ENCODE results near the gene ANKRD42.

Gene ANKRD42

DNA sequence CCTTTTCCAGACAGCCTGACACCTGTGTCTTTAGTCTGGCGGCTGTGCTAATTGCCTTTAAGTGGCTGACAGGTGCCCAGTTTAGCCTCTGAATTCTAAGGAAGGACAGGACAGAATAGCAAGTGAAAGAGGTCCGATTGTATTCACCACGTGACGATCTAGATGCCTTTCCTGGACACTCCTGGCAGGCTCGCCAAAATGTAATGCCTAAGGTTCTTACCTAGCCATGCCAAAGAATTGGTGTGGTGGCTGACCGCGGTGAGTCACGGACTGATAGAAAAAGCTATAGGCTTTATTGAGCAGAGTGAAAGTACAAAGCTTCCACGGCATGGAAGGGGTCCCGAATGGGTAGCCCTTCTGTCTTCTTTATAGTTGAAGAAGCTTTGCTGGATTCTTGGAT lies 26.7 kb downstream of the ANKRD42 start:
- Histone ChIP-seq H3K27ac (ENCODE audit: low read length) (no peak overlapping the region), H3K79me2 (ENCODE audit: low read length) (no peaks in the 10 kb centered on the region), H3K9me2 (replicated peaks; ENCODE audit: insufficient read depth, low read length) (no peaks in the 10 kb centered on the region), H3K9ac (ENCODE audit: low read length) (no peak overlapping the region), H2AFZ (ENCODE audit: low read length) (no peak overlapping the region), H3K4me3 (ENCODE audit: low read length) (no peak overlapping the region), H3F3A (ENCODE audit: insufficient read depth, low read length) (no peaks in the 10 kb centered on the region), H3K9me3 (replicated peaks; ENCODE audit: insufficient read depth, low read length) (no peaks in the 10 kb centered on the region), H3K27me3 (replicated peaks; ENCODE audit: insufficient read depth, low read length) (no peaks in the 10 kb centered on the region), H3K4me1 (ENCODE audit: low read length) (no peaks in the 10 kb centered on the region), H3K36me3 (replicated peaks; ENCODE audit: insufficient read depth, low read length) (no peaks in the 10 kb centered on the region), H4K20me1 (ENCODE audit: insufficient read depth, low read length) (no peaks in the 10 kb centered on the region), H3K4me2 (ENCODE audit: low read depth, low read length) (no peak overlapping the region)
- no peak for DNase-seq
- TF ChIP-seq CTCF (IDR thresholded peaks at IDR 0.05; ENCODE audit: low read length) (no peak), EZH2phosphoT487 (IDR thresholded peaks at IDR 0.05; ENCODE audit: low read length) (no peak), EZH2 (optimal IDR thresholded peaks at IDR 0.05; ENCODE audit: low read depth, low read length) (no peak)

- Histone ChIP-seq H3K27me3 (replicated peaks; ENCODE audit: insufficient read depth, low read length) (no peaks in the 10 kb centered on the region), H3K9me3 (replicated peaks; ENCODE audit: insufficient read depth, low read length) (no peaks in the 10 kb centered on the region), H3K4me2 (ENCODE audit: low read depth, low read length) (no peak overlapping the region), H3K27ac (ENCODE audit: low read length) (no peak overlapping the region), H3F3A (ENCODE audit: insufficient read depth, low read length) (no peaks in the 10 kb centered on the region), H3K36me3 (replicated peaks; ENCODE audit: insufficient read depth, low read length) (no peaks in the 10 kb centered on the region), H3K9ac (ENCODE audit: low read length) (no peak overlapping the region), H4K20me1 (ENCODE audit: insufficient read depth, low read length) (no peaks in the 10 kb centered on the region), H3K79me2 (ENCODE audit: low read length) (no peaks in the 10 kb centered on the region), H2AFZ (ENCODE audit: low read length) (no peak overlapping the region), H3K4me3 (ENCODE audit: low read length) (no peak overlapping the region), H3K4me1 (ENCODE audit: low read length) (no peaks in the 10 kb centered on the region), H3K9me2 (replicated peaks; ENCODE audit: insufficient read depth, low read length) (no peaks in the 10 kb centered on the region)
- TF ChIP-seq CTCF (IDR thresholded peaks at IDR 0.05; ENCODE audit: low read length) (no peak), EZH2phosphoT487 (IDR thresholded peaks at IDR 0.05; ENCODE audit: low read length) (no peak)
- DNase-seq: no peak
Measured at GRCh38 chr11:83221694-83222093, 28.2 kb downstream of the ANKRD42 start.

DNA sequence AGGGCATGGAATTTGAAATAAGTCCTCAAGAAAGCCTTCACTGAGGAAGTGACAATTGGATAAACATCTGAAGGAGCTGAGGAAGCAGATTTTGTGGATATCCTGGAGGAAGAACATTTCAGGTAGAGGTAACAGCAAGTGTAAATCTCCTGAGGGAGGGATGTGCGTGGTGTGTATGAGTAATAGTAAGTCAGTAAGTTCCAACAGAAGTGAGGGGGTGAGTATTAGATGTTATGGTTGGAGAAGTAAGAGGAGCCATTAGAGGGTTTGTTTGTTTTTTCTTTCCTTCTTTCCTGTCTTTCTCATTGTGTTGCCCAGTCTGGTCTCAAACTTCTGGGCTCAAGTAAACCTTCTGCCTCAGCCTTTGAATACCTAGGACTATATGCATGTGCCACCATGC lies 29.0 kb downstream of the ANKRD42 start:
- H3K9me3 ChIP-seq (replicated peaks; ENCODE audit: insufficient read depth, low read length): no peaks in the 10 kb centered on the region
- H3K4me3 ChIP-seq (ENCODE audit: low read length): no peak overlapping the region
- no peak for DNase-seq
- H3K79me2 ChIP-seq (ENCODE audit: low read length): no peaks in the 10 kb centered on the region
- no peaks in the 10 kb centered on the region for H3K4me1 ChIP-seq (ENCODE audit: low read length)
- no peaks in the 10 kb centered on the region for H3K27me3 ChIP-seq (replicated peaks; ENCODE audit: insufficient read depth, low read length)
- TF ChIP-seq CTCF (IDR thresholded peaks at IDR 0.05; ENCODE audit: low read length) (no peak), EZH2phosphoT487 (IDR thresholded peaks at IDR 0.05; ENCODE audit: low read length) (no peak), EZH2 (optimal IDR thresholded peaks at IDR 0.05; ENCODE audit: low read depth, low read length) (no peak)
- H4K20me1 ChIP-seq (ENCODE audit: insufficient read depth, low read length): no peaks in the 10 kb centered on the region
- H3K9me2 ChIP-seq (replicated peaks; ENCODE audit: insufficient read depth, low read length): no peaks in the 10 kb centered on the region
- no peak overlapping the region for H2AFZ ChIP-seq (ENCODE audit: low read length)
- H3K27ac ChIP-seq (ENCODE audit: low read length): no peak overlapping the region
- no peak overlapping the region for H3K9ac ChIP-seq (ENCODE audit: low read length)
- no peaks in the 10 kb centered on the region for H3F3A ChIP-seq (ENCODE audit: insufficient read depth, low read length)
- no peaks in the 10 kb centered on the region for H3K36me3 ChIP-seq (replicated peaks; ENCODE audit: insufficient read depth, low read length)
- no peak overlapping the region for H3K4me2 ChIP-seq (ENCODE audit: low read depth, low read length)

Measured in MM.1S (cell line).